ENCODE measurements around the gene GRAP2.

GRCh38 chr22:39965748-39966147 lies 64.9 kb downstream of the GRAP2 start:
- no peak for TF ChIP-seq CTCF (conservative IDR thresholded peaks at IDR 0.05; ENCODE audit: low read length)
- no peak for TF ChIP-seq EZH2phosphoT487 (IDR thresholded peaks at IDR 0.05; ENCODE audit: borderline replicate concordance)

All from Loucy (cell line).